ENCODE results near the gene TMEM214.
A peak's percentile ranks its signal among the peaks of the same experiment; 100 is the strongest.
"Not testable (repeated sequence)": the region's sequence is repeated elsewhere in the genome, so short reads cannot be mapped to it uniquely, and the experiment has no call there.

The TMEM214 gene

DNA sequence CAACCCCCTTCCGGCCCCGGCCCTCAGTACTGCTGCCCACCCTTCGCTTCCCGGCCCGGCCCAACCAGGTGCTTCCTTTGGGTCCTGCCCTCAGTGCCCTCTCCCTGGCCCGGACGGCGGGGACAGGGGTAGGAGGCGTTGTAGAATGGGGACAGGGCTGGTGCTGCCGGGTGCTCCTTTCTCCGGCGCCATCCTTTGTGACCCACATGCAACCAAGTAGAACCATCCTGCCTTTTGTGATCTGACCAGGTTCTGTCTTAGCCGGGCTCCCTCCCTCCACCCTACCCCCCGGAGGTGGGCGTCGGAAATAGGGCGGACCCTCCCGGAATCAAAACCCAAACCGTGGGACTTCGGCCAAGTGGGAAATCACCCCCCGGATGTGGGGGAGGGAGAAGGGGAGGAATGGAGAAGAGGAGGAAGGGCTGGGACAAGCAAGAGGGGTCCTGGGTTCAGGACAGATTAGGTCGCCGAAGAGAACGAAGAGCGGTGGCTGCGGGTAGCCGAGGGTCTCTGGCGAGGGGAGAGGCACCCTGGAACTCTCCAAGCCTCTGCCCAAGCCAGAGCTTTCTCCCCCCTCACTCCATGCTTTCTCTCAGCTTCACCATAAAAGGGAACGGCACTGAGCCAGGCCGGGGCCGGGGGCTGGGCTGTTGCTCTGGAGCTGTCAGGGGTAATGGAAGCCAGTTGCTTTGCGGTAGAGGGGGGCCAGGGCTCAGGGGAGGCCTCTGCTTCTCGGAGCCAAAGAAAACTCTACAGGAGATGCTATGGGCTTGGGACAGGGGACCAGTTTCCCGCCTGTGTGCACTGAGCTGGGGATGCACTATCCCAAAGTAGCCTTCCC is 39.4 kb downstream of the TMEM214 start:
- no peak for DNase-seq

DNA sequence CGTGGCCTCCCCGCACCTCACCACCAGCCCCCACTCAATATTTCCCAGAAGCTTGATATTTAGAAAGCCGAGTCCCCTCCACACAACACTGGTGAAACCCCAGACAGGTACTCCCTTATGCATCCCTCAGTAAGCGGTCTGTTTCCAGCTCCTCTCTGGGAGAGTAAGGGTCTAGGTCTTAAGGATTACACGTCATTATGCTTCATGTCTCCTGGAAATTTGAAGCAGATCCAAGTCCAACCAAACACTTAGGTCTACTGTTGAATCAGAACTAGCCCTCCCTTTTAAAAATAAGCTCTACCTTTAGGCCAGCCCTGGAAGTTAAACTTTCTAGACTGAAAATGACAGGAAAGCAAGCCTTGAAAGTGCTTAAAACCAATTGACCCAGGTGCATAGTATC is 40.2 kb downstream of the TMEM214 start:
- DNase-seq, result no peak

GRCh38 chr2:27073782-27074181 is 41.0 kb downstream of the TMEM214 start:
- no peak for DNase-seq

- DNase-seq, result peak; percentile 81
Observed at GRCh38 chr2:27074738-27075565, 42.2 kb downstream of the TMEM214 start.

GRCh38 chr2:27075566-27075871 is 42.8 kb downstream of the TMEM214 start:
- not testable (repeated sequence) for DNase-seq

- no peak for DNase-seq
Observed at GRCh38 chr2:27076323-27076722, 43.6 kb downstream of the TMEM214 start.

DNA sequence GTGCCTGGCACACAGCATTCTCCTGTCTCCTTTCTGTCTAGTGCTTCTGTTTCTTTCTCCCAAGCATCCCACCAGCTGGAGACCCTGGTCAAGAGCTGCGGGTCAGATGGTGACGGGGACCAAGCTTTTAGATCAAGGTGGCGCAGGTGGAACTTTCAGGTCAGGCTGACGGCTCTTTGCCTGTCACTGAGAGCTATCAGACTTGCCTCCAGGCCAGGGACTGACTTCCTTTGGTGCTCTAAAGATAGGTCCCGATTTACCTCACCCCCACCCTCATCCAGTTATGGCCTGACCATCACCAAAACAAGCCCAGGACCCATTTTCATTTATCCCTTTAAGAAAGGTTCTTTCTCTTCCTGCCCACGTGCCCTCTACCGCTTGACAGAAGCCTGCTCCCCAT is 44.5 kb downstream of the TMEM214 start:
- no peak for DNase-seq

GRCh38 chr2:27078267-27079194 is 45.8 kb downstream of the TMEM214 start, which contains the start of gene EMILIN1:
Gene EMILIN1, plus strand, starts transcription at chr2:27078615. Its CDS starts 451 bp downstream, at chr2:27079066.
- no peak for DNase-seq

- DNase-seq, result no peak
Observed at GRCh38 chr2:27079233-27080139, 46.7 kb downstream of the TMEM214 start.

- DNase-seq, result no peak
Observed at GRCh38 chr2:27080140-27080469, 47.3 kb downstream of the TMEM214 start.

- DNase-seq, result no peak
Observed at GRCh38 chr2:27080603-27080936, 47.8 kb downstream of the TMEM214 start.

GRCh38 chr2:27081984-27082772 is 49.4 kb downstream of the TMEM214 start:
- no peak for DNase-seq

GRCh38 chr2:27082773-27083409 is 50.1 kb downstream of the TMEM214 start:
- DNase-seq, result no peak

DNA sequence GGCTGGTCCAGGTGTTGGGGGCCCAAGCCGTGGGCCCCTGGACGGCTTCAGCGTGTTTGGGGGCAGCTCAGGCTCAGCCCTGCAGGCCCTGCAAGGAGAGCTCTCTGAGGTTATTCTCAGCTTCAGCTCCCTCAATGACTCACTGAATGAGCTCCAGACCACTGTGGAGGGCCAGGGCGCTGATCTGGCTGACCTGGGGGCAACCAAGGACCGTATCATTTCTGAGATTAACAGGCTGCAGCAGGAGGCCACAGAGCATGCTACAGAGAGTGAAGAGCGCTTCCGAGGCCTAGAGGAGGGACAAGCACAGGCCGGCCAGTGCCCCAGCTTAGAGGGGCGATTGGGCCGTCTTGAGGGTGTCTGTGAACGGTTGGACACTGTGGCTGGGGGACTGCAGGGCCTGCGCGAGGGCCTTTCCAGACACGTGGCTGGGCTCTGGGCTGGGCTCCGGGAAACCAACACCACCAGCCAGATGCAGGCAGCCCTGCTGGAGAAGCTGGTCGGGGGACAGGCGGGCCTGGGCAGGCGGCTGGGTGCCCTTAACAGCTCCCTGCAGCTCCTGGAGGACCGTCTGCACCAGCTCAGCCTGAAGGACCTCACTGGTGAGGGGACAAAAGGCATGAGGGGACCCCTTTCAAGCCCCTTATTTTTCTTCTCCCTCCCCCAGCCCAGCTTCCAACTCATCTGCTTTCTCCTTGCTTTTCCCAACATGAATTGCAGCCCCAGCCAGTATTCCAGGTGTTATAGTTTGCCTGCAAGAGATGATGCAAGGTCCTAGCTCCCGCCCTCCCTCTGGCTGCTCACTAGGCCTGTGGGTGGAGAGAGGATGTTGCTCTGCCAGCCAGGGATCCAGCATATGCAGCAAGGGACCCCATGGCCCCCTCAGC is 50.9 kb downstream of the TMEM214 start:
- no peak for DNase-seq

GRCh38 chr2:27084297-27085061 is 51.7 kb downstream of the TMEM214 start:
- no peak for DNase-seq

DNA sequence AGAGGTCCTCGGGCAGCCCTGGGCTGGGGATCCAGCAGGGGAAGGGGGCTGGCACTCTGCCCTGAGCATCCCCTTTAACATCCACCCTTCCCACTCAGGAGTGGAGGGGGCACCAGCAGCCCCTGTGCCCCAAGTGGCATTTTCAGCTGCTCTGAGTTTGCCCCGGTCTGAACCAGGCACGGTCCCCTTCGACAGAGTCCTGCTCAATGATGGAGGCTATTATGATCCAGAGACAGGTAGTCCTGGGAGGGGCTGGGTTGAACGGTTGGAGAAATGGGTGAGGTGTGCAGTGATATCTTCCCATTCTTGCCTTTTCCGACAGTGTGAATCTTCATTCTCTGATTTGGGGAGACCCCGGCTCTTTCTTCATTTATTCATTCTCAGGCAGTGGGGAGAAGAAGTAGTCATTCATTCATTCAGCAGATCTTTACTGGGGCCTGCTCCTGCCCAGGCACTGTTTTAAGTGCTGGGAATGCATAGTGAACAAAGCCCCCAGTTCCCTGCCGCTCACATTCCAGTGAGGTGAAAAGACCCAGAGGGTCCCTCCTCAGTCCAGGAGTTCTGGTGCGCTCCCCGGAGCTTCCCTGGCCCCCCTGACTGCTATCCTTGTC is 52.4 kb downstream of the TMEM214 start:
- no peak for DNase-seq

- DNase-seq, result peak; percentile 40
Observed at GRCh38 chr2:27085673-27086089, 52.9 kb downstream of the TMEM214 start.

GRCh38 chr2:27086090-27086723 is 53.4 kb downstream of the TMEM214 start:
- DNase-seq, result peak; percentile 99

All from CD4-positive, alpha-beta T cell treated with Interleukin-17A for 4 hours (primary cell).